Measurements from ENCODE around the gene ZNF429. TPM values are rescaled to one million over a fixed set of nuclear protein-coding genes. Genes with fewer than 3 reads are reported as not detected.
"Not testable (repeated sequence)": the region's sequence is repeated elsewhere in the genome, so short reads cannot be mapped to it uniquely, and the experiment has no call there.

ZNF429 gene
- total and polyA plus RNA-seq, 7 donors = 6.5 to 15.7 (median 10.9) TPM

- no peak for DNase-seq
- Histone ChIP-seq H3K4me3 (no peak overlapping the region), H3K9me3 (no peaks in the 10 kb centered on the region), H3K36me3 (no peaks in the 10 kb centered on the region), H3K27me3 (peaks cover 0 to 15% (median 6%) of the 10 kb centered on the region in 3 donors), H3K4me1 (no peaks in the 10 kb centered on the region), H3K27ac (no peak overlapping the region)
- intact Hi-C loops (cut with DNase I) = no loop called here
- WGBS, 2 donors = 85 to 86% methylated on average over 8 of the region's 8 CpGs
- TF ChIP-seq POLR2A (IDR thresholded peaks at IDR 0.05) = no peak
- no peak for TF ChIP-seq CTCF (IDR thresholded peaks at IDR 0.05)
Observed at GRCh38 chr19:21466627-21467026, 38.8 kb upstream of the ZNF429 start.

GRCh38 chr19:21468791-21469190 is 36.6 kb upstream of the ZNF429 start:
- Histone ChIP-seq H3K4me1 (no peaks in the 10 kb centered on the region), H3K36me3 (no peaks in the 10 kb centered on the region), H3K27me3 (peaks cover 0 to 2% (median under 1%) of the 10 kb centered on the region in 3 donors), H3K27ac (no peak overlapping the region), H3K9me3 (no peaks in the 10 kb centered on the region), H3K4me3 (no peak overlapping the region)
- 82 to 84% methylated on average over 5 of the region's 5 CpGs for WGBS, 2 donors
- TF ChIP-seq POLR2AphosphoS5 (IDR thresholded peaks at IDR 0.05) (no peak), POLR2A (IDR thresholded peaks at IDR 0.05) (no peak), EP300 (IDR thresholded peaks at IDR 0.05) (no peak), CTCF (IDR thresholded peaks at IDR 0.05) (no peak)
- intact Hi-C loops (cut with DNase I) = no loop called here
- DNase-seq = no peak

GRCh38 chr19:21472507-21472906 is 32.9 kb upstream of the ZNF429 start:
- H3K27ac ChIP-seq = no peak overlapping the region
- H3K36me3 ChIP-seq = no peaks in the 10 kb centered on the region
- peaks cover 0 to 15% (median 11%) of the 10 kb centered on the region in 4 donors for H3K4me1 ChIP-seq
- no peak overlapping the region for H3K4me3 ChIP-seq
- H3K27me3 ChIP-seq = peaks cover 0 to 8% (median 6%) of the 10 kb centered on the region in 3 donors
- no peak for DNase-seq
- intact Hi-C loops (cut with DNase I) = no loop called here
- TF ChIP-seq POLR2A (IDR thresholded peaks at IDR 0.05) (no peak), EP300 (IDR thresholded peaks at IDR 0.05) (no peak), CTCF (IDR thresholded peaks at IDR 0.05) (no peak), POLR2AphosphoS5 (IDR thresholded peaks at IDR 0.05) (no peak)
- no peaks in the 10 kb centered on the region for H3K9me3 ChIP-seq

- Histone ChIP-seq H3K4me3 (peak overlapping the region; percentile 1 to 56 (median 48)), H3K36me3 (no peaks in the 10 kb centered on the region), H3K4me1 (peaks cover 0 to 15% (median 11%) of the 10 kb centered on the region in 4 donors), H3K9me3 (no peaks in the 10 kb centered on the region), H3K27me3 (peaks cover 0 to 8% (median 6%) of the 10 kb centered on the region in 3 donors), H3K27ac (no peak overlapping the region)
- DNase-seq = peak; percentile 82
- intact Hi-C loops (cut with DNase I) = no loop called here
- WGBS, 2 donors = 2 to 42% methylated on average over 37 of the region's 37 CpGs
- TF ChIP-seq POLR2AphosphoS5 (IDR thresholded peaks at IDR 0.05) (no peak), POLR2A (IDR thresholded peaks at IDR 0.05) (no peak), EP300 (IDR thresholded peaks at IDR 0.05) (no peak), CTCF (IDR thresholded peaks at IDR 0.05) (no peak)
Observed at GRCh38 chr19:21474671-21475181, 30.7 kb upstream of the ZNF429 start.

- H3K4me1 ChIP-seq; H3K36me3 ChIP-seq; DNase-seq; H3K4me3 ChIP-seq; H3K9me3 ChIP-seq; H3K27me3 ChIP-seq; intact Hi-C loops (cut with DNase I): not testable (repeated sequence)
- 94 to 95% methylated on average over 14 of the region's 14 CpGs for WGBS, 2 donors
- peak overlapping the region in 1 of 4 donors; percentile 60 for H3K27ac ChIP-seq
Observed at GRCh38 chr19:21482361-21482760, 23.0 kb upstream of the ZNF429 start.

Data from sigmoid colon (tissue), 7 donors.